DOHH2 (cell line): ENCODE data around the gene ADPRH.

ENCODE experiments used
- H3F3A ChIP-seq: fragments of 200-600 bp; sonication (generic), shearing (Covaris generic); 2 replicates; pipeline ENCODE4 v1.6.0; 2016; ENCODE audit warnings: antibody characterized with exemption, mild to moderate bottlenecking; ENCODE audit not compliant: control insufficient read depth, insufficient read depth
- H3K27ac ChIP-seq: fragments of 200-600 bp; sonication (generic); 2 replicates; pipeline ENCODE4 v1.5.1; 2014; ENCODE audit warnings: low read depth, mild to moderate bottlenecking, low read length, moderate library complexity
- H3K27me3 ChIP-seq: fragments of 200-600 bp; sonication (generic); 2 replicates; pipeline ENCODE4 v1.6.1; 2014; ENCODE audit warnings: mild to moderate bottlenecking, low read length, mixed read lengths; ENCODE audit not compliant: control insufficient read depth
- H3K36me3 ChIP-seq: fragments of 200-600 bp; sonication (generic); 2 replicates; pipeline ENCODE4 v1.6.1; 2014; ENCODE audit warnings: mild to moderate bottlenecking, low read length, moderate library complexity, mixed read lengths; ENCODE audit not compliant: control insufficient read depth
- H3K4me1 ChIP-seq: fragments of 200-600 bp; sonication (generic); 2 replicates; pipeline ENCODE4 v1.6.1; 2014; ENCODE audit warnings: mild to moderate bottlenecking, low read length, mixed read lengths; ENCODE audit not compliant: control insufficient read depth
- H3K4me2 ChIP-seq: fragments of 200-600 bp; sonication (generic); 2 replicates; pipeline ENCODE4 v1.6.0; 2014; ENCODE audit warnings: mild to moderate bottlenecking, low read length, moderate library complexity
- H3K4me3 ChIP-seq: fragments of 200-600 bp; sonication (generic); 2 replicates; pipeline ENCODE4 v1.5.1; 2014; ENCODE audit warnings: mild to moderate bottlenecking, low read length, mixed read lengths
- H3K79me2 ChIP-seq: fragments of 200-600 bp; sonication (generic); 2 replicates; pipeline ENCODE4 v1.6.1; 2014; ENCODE audit warnings: mild to moderate bottlenecking, low read length, mixed read lengths; ENCODE audit not compliant: control insufficient read depth
- H3K9me2 ChIP-seq: fragments of 200-600 bp; sonication (generic); replicated peaks from 2 replicates; pipeline ENCODE4 v1.6.1; 2014; ENCODE audit warnings: mild to moderate bottlenecking, low read length, mixed read lengths; ENCODE audit not compliant: control insufficient read depth
- H3K9me3 ChIP-seq: fragments of 200-600 bp; sonication (generic); 2 replicates; pipeline ENCODE4 v1.6.1; 2014; ENCODE audit warnings: antibody characterized with exemption, low read length, mixed read lengths; ENCODE audit not compliant: control insufficient read depth, insufficient read depth
- H4K20me1 ChIP-seq: fragments of 200-600 bp; sonication (generic); 2 replicates; pipeline ENCODE4 v1.6.0; 2014; ENCODE audit warnings: low read depth, mild to moderate bottlenecking, antibody characterized with exemption, low read length, moderate library complexity; ENCODE audit not compliant: control insufficient read depth, insufficient read depth
- CTCF ChIP-seq: fragments of 200-600 bp; sonication (generic); IDR thresholded peaks from one replicate; pipeline ENCODE4 v1.5.1; 2014; ENCODE audit warnings: antibody characterized with exemption, mild to moderate bottlenecking, low read depth, low read length; ENCODE audit not compliant: poor library complexity, severe bottlenecking
- EZH2phosphoT487 ChIP-seq: fragments of 200-600 bp; sonication (generic); IDR thresholded peaks from 2 replicates; pipeline ENCODE4 v1.6.1; 2017; ENCODE audit warnings: borderline replicate concordance, mild to moderate bottlenecking, antibody characterized with exemption, low read length, moderate library complexity, mixed read lengths

ADPRH gene

GRCh38 chr3:119531151-119531550 is 48.1 kb upstream of the ADPRH start:
- no peaks in the 10 kb centered on the region for H3F3A ChIP-seq
- H3K36me3 ChIP-seq: peaks cover 26% of the 10 kb centered on the region
- no peaks in the 10 kb centered on the region for H4K20me1 ChIP-seq
- no peak overlapping the region for H3K4me2 ChIP-seq
- H3K27ac ChIP-seq: no peak overlapping the region
- H3K9me2 ChIP-seq: no peaks in the 10 kb centered on the region
- no peak for TF ChIP-seq CTCF
- TF ChIP-seq EZH2phosphoT487: no peak
- no peaks in the 10 kb centered on the region for H3K79me2 ChIP-seq
- no peak overlapping the region for H3K4me3 ChIP-seq
- no peaks in the 10 kb centered on the region for H3K9me3 ChIP-seq
- H3K27me3 ChIP-seq: no peaks in the 10 kb centered on the region
- H3K4me1 ChIP-seq: no peaks in the 10 kb centered on the region

- TF ChIP-seq CTCF (no peak), EZH2phosphoT487 (no peak)
- peaks cover 21% of the 10 kb centered on the region for H3K4me1 ChIP-seq
- H3K9me3 ChIP-seq: no peaks in the 10 kb centered on the region
- no peaks in the 10 kb centered on the region for H3K79me2 ChIP-seq
- no peak overlapping the region for H3K27ac ChIP-seq
- H3K27me3 ChIP-seq: no peaks in the 10 kb centered on the region
- H3K4me3 ChIP-seq: no peak overlapping the region
- no peaks in the 10 kb centered on the region for H3F3A ChIP-seq
- H4K20me1 ChIP-seq: no peaks in the 10 kb centered on the region
- peaks cover 9% of the 10 kb centered on the region; the same call in 1 of the 2 replicates for H3K36me3 ChIP-seq
- H3K4me2 ChIP-seq: no peak overlapping the region
- no peaks in the 10 kb centered on the region for H3K9me2 ChIP-seq
Observed at GRCh38 chr3:119534296-119534695, 45.0 kb upstream of the ADPRH start.

- no peaks in the 10 kb centered on the region for H4K20me1 ChIP-seq
- H3K4me3 ChIP-seq: no peak overlapping the region
- H3K79me2 ChIP-seq: no peaks in the 10 kb centered on the region
- H3K4me1 ChIP-seq: peaks cover 31% of the 10 kb centered on the region
- H3K27ac ChIP-seq: no peak overlapping the region
- H3K36me3 ChIP-seq: peaks cover 19% of the 10 kb centered on the region
- TF ChIP-seq EZH2phosphoT487: no peak
- TF ChIP-seq CTCF: no peak
- no peaks in the 10 kb centered on the region for H3F3A ChIP-seq
- H3K9me2 ChIP-seq: no peaks in the 10 kb centered on the region
- no peak overlapping the region for H3K4me2 ChIP-seq
- H3K9me3 ChIP-seq: no peaks in the 10 kb centered on the region
- no peaks in the 10 kb centered on the region for H3K27me3 ChIP-seq
Observed at GRCh38 chr3:119536757-119537156, 42.5 kb upstream of the ADPRH start.

GRCh38 chr3:119538772-119539171 is 40.5 kb upstream of the ADPRH start:
- Histone ChIP-seq H3K27me3 (no peaks in the 10 kb centered on the region), H3K9me2 (no peaks in the 10 kb centered on the region), H3K9me3 (no peaks in the 10 kb centered on the region), H3F3A (no peaks in the 10 kb centered on the region), H3K27ac (peak overlapping the region; percentile 42), H3K4me3 (peak overlapping the region; percentile 46), H3K79me2 (no peaks in the 10 kb centered on the region), H3K36me3 (peaks cover 16% of the 10 kb centered on the region), H3K4me1 (peaks cover 31% of the 10 kb centered on the region), H3K4me2 (peak overlapping the region; percentile 61), H4K20me1 (no peaks in the 10 kb centered on the region)
- no peak for TF ChIP-seq CTCF
- no peak for TF ChIP-seq EZH2phosphoT487
